H9 (cell line): ENCODE data around the gene IP6K3. TPM values are rescaled to one million over a fixed set of nuclear protein-coding genes. Genes with fewer than 3 reads are reported as not detected.

Experiments
- DNase-seq: peaks from one replicate; pipeline ENCODE4 v3.0.0-alpha.2; 2017
- H2AFZ ChIP-seq: one replicate; pipeline ENCODE4 v1.6.1; 2013; ENCODE audit warnings: mild to moderate bottlenecking, low read length, control low read depth, moderate library complexity
- H2AK5ac ChIP-seq: 2 replicates; pipeline ENCODE4 v1.6.1; 2013; ENCODE audit warnings: low read length, control low read depth, mixed read lengths; ENCODE audit not compliant: insufficient read length
- H2BK120ac ChIP-seq: one replicate; pipeline ENCODE4 v1.6.1; 2013; ENCODE audit warnings: low read depth, mild to moderate bottlenecking, low read length, control low read depth, inconsistent platforms; ENCODE audit not compliant: poor library complexity, severe bottlenecking
- H2BK12ac ChIP-seq: 2 replicates; pipeline ENCODE4 v1.6.1; 2013; ENCODE audit warnings: low read length, control low read depth, mixed read lengths, low read depth; ENCODE audit not compliant: insufficient read length
- H2BK15ac ChIP-seq: 2 replicates; pipeline ENCODE4 v1.6.1; 2013; ENCODE audit warnings: low read depth, low read length, control low read depth
- H2BK20ac ChIP-seq: one replicate; pipeline ENCODE4 v1.6.1; 2013; ENCODE audit warnings: low read depth, mild to moderate bottlenecking, low read length, control low read depth, inconsistent platforms; ENCODE audit not compliant: poor library complexity, severe bottlenecking
- H2BK5ac ChIP-seq: 2 replicates; pipeline ENCODE4 v1.6.1; 2013; ENCODE audit warnings: low read length, control low read depth, mixed read lengths; ENCODE audit not compliant: insufficient read length
- H3K14ac ChIP-seq: 2 replicates; pipeline ENCODE4 v1.6.1; 2013; ENCODE audit warnings: low read length, control low read depth; ENCODE audit not compliant: insufficient read depth
- H3K18ac ChIP-seq: 2 replicates; pipeline ENCODE4 v1.6.1; 2013; ENCODE audit warnings: low read depth, mild to moderate bottlenecking, mixed read lengths, low read length, control low read depth; ENCODE audit not compliant: insufficient read length
- H3K23ac ChIP-seq: 2 replicates; pipeline ENCODE4 v1.6.1; 2013; ENCODE audit warnings: low read length, control low read depth, mixed read lengths, low read depth; ENCODE audit not compliant: insufficient read length
- H3K23me2 ChIP-seq: 2 replicates; pipeline ENCODE4 v1.6.1; 2013; ENCODE audit warnings: low read depth, mild to moderate bottlenecking, mixed read lengths, low read length, control low read depth; ENCODE audit not compliant: insufficient read length, poor library complexity, severe bottlenecking
- H3K27ac ChIP-seq: 2 replicates; pipeline ENCODE4 v1.5.1; 2013; ENCODE audit warnings: low read length, control low read depth, mixed read lengths, low read depth; ENCODE audit not compliant: insufficient read length
- H3K27me3 ChIP-seq: 2 replicates; pipeline ENCODE4 v1.6.1; 2013; ENCODE audit warnings: low read length, control low read depth, inconsistent platforms; ENCODE audit not compliant: insufficient read depth
- H3K4ac ChIP-seq: 2 replicates; pipeline ENCODE4 v1.6.1; 2013; ENCODE audit warnings: low read depth, mild to moderate bottlenecking, control low read depth, inconsistent platforms, low read length, moderate library complexity
- H3K4me1 ChIP-seq: 2 replicates; pipeline ENCODE4 v1.6.1; 2013; ENCODE audit warnings: low read length, control low read depth, inconsistent platforms; ENCODE audit not compliant: insufficient read depth
- H3K4me2 ChIP-seq: 2 replicates; pipeline ENCODE4 v1.6.1; 2013; ENCODE audit warnings: low read length, control low read depth, mixed read lengths; ENCODE audit not compliant: insufficient read length, insufficient read depth
- H3K56ac ChIP-seq: 2 replicates; pipeline ENCODE4 v1.6.1; 2013; ENCODE audit warnings: low read depth, mild to moderate bottlenecking, mixed read lengths, low read length, control low read depth; ENCODE audit not compliant: insufficient read length
- H3K79me1 ChIP-seq: 2 replicates; pipeline ENCODE4 v1.6.1; 2013; ENCODE audit warnings: low read depth, mild to moderate bottlenecking, moderate library complexity, low read length, control low read depth, inconsistent platforms; ENCODE audit not compliant: insufficient read depth, poor library complexity, severe bottlenecking
- H3K79me2 ChIP-seq: 2 replicates; pipeline ENCODE4 v1.6.1; 2013; ENCODE audit warnings: low read length, control low read depth, inconsistent platforms; ENCODE audit not compliant: insufficient read depth
- H3K9ac ChIP-seq: 2 replicates; pipeline ENCODE4 v1.6.1; 2013; ENCODE audit warnings: low read length, control low read depth, mixed read lengths; ENCODE audit not compliant: insufficient read length; ENCODE audit errors: extremely low read depth
- H3K9me3 ChIP-seq: one replicate; pipeline ENCODE4 v1.6.1; 2013; ENCODE audit warnings: low read depth, low read length, inconsistent platforms; ENCODE audit not compliant: control insufficient read depth
- H3T11ph ChIP-seq: one replicate; pipeline ENCODE4 v1.6.1; 2013; ENCODE audit warnings: mild to moderate bottlenecking, low read length, control low read depth, inconsistent platforms
- H4K20me1 ChIP-seq: one replicate; pipeline ENCODE4 v1.6.1; 2013; ENCODE audit not compliant: control insufficient read depth, insufficient read length, insufficient read depth
- H4K5ac ChIP-seq: 2 replicates; pipeline ENCODE4 v1.6.1; 2013; ENCODE audit warnings: low read depth, mild to moderate bottlenecking, mixed read lengths, low read length, control low read depth; ENCODE audit not compliant: insufficient read length
- H4K8ac ChIP-seq: replicated peaks from 2 replicates; pipeline ENCODE4 v1.6.1; 2013; ENCODE audit warnings: low read length, control low read depth, mixed read lengths, low read depth; ENCODE audit not compliant: insufficient read length
- H4K91ac ChIP-seq: 2 replicates; pipeline ENCODE4 v1.6.1; 2013; ENCODE audit warnings: low read depth, mild to moderate bottlenecking, moderate library complexity, mixed read lengths, low read length, control low read depth; ENCODE audit not compliant: insufficient read length
- H3K27ac Mint-ChIP-seq, 3 experiments: 2 replicates in 2 of 3; 3 replicates in 1 of 3; pipeline ENCODE4 v1.8.0; 2020 to 2021; ENCODE audit warnings: mixed read lengths in 3 of 3, mild to moderate bottlenecking in 1 of 3, moderate library complexity in 1 of 3
- H3K27me3 Mint-ChIP-seq: 2 replicates; pipeline ENCODE4 v1.8.0; 2021; ENCODE audit warnings: low read depth, mild to moderate bottlenecking, moderate library complexity, mixed read lengths
- H3K36me3 Mint-ChIP-seq, 3 experiments: 2 replicates in 2 of 3; 3 replicates in 1 of 3; pipeline ENCODE4 v1.8.0; 2020 to 2021; ENCODE audit warnings: low read depth in 3 of 3, mixed read lengths in 3 of 3; ENCODE audit not compliant: insufficient read depth in 1 of 3
- H3K4me1 Mint-ChIP-seq, 2 experiments: 2 replicates each; pipeline ENCODE4 v1.8.0; 2020; ENCODE audit warnings: mixed read lengths in 2 of 2
- H3K4me3 Mint-ChIP-seq, 2 experiments: 2 replicates in 1 of 2; 3 replicates in 1 of 2; pipeline ENCODE4 v1.8.0; 2020 to 2021; ENCODE audit warnings: mild to moderate bottlenecking in 2 of 2, mixed read lengths in 2 of 2, moderate library complexity in 1 of 2
- H3K9me3 Mint-ChIP-seq, 2 experiments: 2 replicates in 1 of 2; 3 replicates in 1 of 2; pipeline ENCODE4 v1.8.0; 2020; ENCODE audit warnings: mild to moderate bottlenecking in 2 of 2, mixed read lengths in 2 of 2, moderate library complexity in 1 of 2
- CTCF ChIP-seq: fragments of 200-600 bp; sonication (generic); conservative IDR thresholded peaks from 3 replicates; pipeline ENCODE4 v1.8.0; 2021; ENCODE audit warnings: antibody characterized with exemption, mild to moderate bottlenecking
- WGBS: extraction: QIAGEN DNeasy Blood & Tissue Kit; methylation state at CpG from one replicate; pipeline ENCODE4 v1.1.7; 2013; ENCODE audit warnings: missing lambda C conversion rate, low lambda C conversion rate, mixed read lengths; ENCODE audit not compliant: insufficient read length; ENCODE audit errors: extremely low coverage; 5-methylcytosine and 5-hydroxymethylcytosine counted together
- total RNA-seq: library from RNA; stranded (reverse); gene quantifications from 2 replicates; pipeline ENCODE4 v1.2.1, GENCODE V29; 2021

The IP6K3 gene
- total RNA-seq, 1 experiment from 2014 or later: 0.46 TPM

- peaks cover 11% of the 10 kb centered on the region for H3K27me3 Mint-ChIP-seq
- no peak overlapping the region for H3K23ac ChIP-seq
- H3K56ac ChIP-seq: no peak overlapping the region
- H3K4me3 Mint-ChIP-seq: no peak overlapping the region
- no peak overlapping the region for H3K4ac ChIP-seq
- no peak overlapping the region for H2AFZ ChIP-seq
- no peak overlapping the region for H2BK15ac ChIP-seq
- H3K9me3 ChIP-seq: no peaks in the 10 kb centered on the region
- H4K20me1 ChIP-seq: no peaks in the 10 kb centered on the region
- H2AK5ac ChIP-seq: no peak overlapping the region
- no peak overlapping the region for H2BK5ac ChIP-seq
- H3K27me3 ChIP-seq: no peaks in the 10 kb centered on the region
- H3T11ph ChIP-seq: no peak overlapping the region
- H3K9ac ChIP-seq: no peak overlapping the region
- H2BK20ac ChIP-seq: no peak overlapping the region
- H3K4me1 Mint-ChIP-seq: peaks cover 32 to 34% of the 10 kb centered on the region in 2 experiments
- no peak overlapping the region for H2BK12ac ChIP-seq
- no peak for DNase-seq
- no peaks in the 10 kb centered on the region for H3K79me1 ChIP-seq
- H3K27ac Mint-ChIP-seq: no peak overlapping the region
- H4K5ac ChIP-seq: no peak overlapping the region
- no CpG with 5 or more reads among the region's 1 CpG for WGBS
- no peak overlapping the region for H2BK120ac ChIP-seq
- no peak overlapping the region for H4K91ac ChIP-seq
- H3K36me3 Mint-ChIP-seq: no peaks in the 10 kb centered on the region
- H3K4me1 ChIP-seq: peaks cover 4% of the 10 kb centered on the region; the same call in 1 of the 2 replicates
- H3K4me2 ChIP-seq: no peak overlapping the region
- no peak overlapping the region for H4K8ac ChIP-seq
- no peak overlapping the region for H3K14ac ChIP-seq
- H3K27ac ChIP-seq: no peak overlapping the region
- no peaks in the 10 kb centered on the region for H3K23me2 ChIP-seq
- no peak for TF ChIP-seq CTCF
- H3K18ac ChIP-seq: no peak overlapping the region
- H3K9me3 Mint-ChIP-seq: no peaks in the 10 kb centered on the region
- no peaks in the 10 kb centered on the region for H3K79me2 ChIP-seq
Observed at GRCh38 chr6:33720998-33721397, 25.7 kb downstream of the IP6K3 start.
